Ovary (tissue), 3 donors: ENCODE data around the gene ZDHHC21.

ENCODE experiments used
- POLR2A ChIP-seq: fragments of 450-650 bp; IDR thresholded peaks from one replicate; pipeline ENCODE4 v1.6.1; 2017; ENCODE audit warnings: antibody characterized with exemption, mild to moderate bottlenecking, moderate library complexity
- TF ChIP-seq, protein P1 (sequence below), 3 donors: fragments of 450-650 bp in 2 of 3; fragments of 200-600 bp in 1 of 3; IDR thresholded peaks; one replicate each; pipeline versions ENCODE4 v1.5.1 to v1.8.0; 2016 to 2022; ENCODE audit warnings: antibody characterized with exemption in 3 of 3, mild to moderate bottlenecking in 1 of 3
- donor health status: DM: no; HTN: no; CAD: no.

DNA sequence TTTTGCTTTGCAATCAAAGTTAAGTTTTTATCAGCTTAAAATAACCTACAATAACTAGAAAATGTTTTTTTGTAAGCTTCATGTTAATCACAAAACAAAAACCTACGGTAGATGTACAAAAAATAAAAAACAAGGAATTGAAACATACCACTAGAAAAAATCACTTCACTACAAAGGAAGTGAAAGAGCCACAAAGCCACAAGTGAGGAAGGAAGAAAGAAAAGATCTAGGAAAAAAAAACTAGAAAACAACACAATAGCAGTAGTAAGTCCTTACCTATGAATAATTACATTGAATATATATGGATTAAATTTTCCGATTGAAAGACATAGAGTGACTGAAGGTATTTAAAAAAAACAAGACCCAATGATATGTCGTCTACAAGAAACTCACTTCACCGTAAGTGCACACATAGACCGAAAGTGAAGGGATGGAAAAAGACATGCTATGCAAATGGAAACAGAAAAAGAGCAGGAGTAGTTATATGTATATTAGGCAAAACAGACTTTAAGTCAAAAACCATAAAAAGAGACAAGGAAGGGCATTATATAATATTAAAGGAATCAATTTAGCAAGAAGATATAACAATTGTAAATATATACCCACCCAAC is 13.4 kb upstream of the ZDHHC21 start:
- no peak for TF ChIP-seq POLR2A
- TF ChIP-seq, protein P1, sequence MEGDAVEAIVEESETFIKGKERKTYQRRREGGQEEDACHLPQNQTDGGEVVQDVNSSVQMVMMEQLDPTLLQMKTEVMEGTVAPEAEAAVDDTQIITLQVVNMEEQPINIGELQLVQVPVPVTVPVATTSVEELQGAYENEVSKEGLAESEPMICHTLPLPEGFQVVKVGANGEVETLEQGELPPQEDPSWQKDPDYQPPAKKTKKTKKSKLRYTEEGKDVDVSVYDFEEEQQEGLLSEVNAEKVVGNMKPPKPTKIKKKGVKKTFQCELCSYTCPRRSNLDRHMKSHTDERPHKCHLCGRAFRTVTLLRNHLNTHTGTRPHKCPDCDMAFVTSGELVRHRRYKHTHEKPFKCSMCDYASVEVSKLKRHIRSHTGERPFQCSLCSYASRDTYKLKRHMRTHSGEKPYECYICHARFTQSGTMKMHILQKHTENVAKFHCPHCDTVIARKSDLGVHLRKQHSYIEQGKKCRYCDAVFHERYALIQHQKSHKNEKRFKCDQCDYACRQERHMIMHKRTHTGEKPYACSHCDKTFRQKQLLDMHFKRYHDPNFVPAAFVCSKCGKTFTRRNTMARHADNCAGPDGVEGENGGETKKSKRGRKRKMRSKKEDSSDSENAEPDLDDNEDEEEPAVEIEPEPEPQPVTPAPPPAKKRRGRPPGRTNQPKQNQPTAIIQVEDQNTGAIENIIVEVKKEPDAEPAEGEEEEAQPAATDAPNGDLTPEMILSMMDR (IDR thresholded peaks at IDR 0.05), result no peak
